ENCODE results near the gene NPHP4. TPM values are rescaled to one million over a fixed set of nuclear protein-coding genes. Genes with fewer than 3 reads are reported as not detected.

Gene NPHP4
- total RNA-seq, 1 experiment from 2014 or later: 20.0 TPM

GRCh38 chr1:6007318-6008083, 15.3 kb upstream of the NPHP4 start:
- Histone ChIP-seq H3K9me3 (ENCODE audit: control insufficient read depth in 1 of 2, insufficient read depth in 1 of 2, low read depth in 1 of 2, low read length in 2 of 2) (no peaks in the 10 kb centered on the region), H3K36me3 (ENCODE audit: control insufficient read depth in 1 of 2, insufficient read depth in 2 of 2, low read length in 2 of 2) (no peaks in the 10 kb centered on the region), H3K27me3 (ENCODE audit: insufficient read depth, low read length) (no peaks in the 10 kb centered on the region), H3K9me2 (ENCODE audit: insufficient read depth) (no peaks in the 10 kb centered on the region), H3K4me1 (ENCODE audit: control insufficient read depth in 1 of 2, insufficient read depth in 2 of 2, low read length in 2 of 2) (peaks cover 0 to under 1% of the 10 kb centered on the region in 2 experiments; a peak in 2 of 4 replicates), H3K9ac (ENCODE audit: low read length) (no peak overlapping the region), H3K27ac (ENCODE audit: low read depth, low read length) (no peak overlapping the region), H3K4me3 (replicated peaks in 1 of 2; ENCODE audit: low read depth in 1 of 2, low read length in 2 of 2) (no peak overlapping the region), H3K79me2 (ENCODE audit: insufficient read depth, low read length) (no peaks in the 10 kb centered on the region), H2AFZ (ENCODE audit: low read depth, low read length, poor library complexity, severe bottlenecking) (no peak overlapping the region), H4K20me1 (ENCODE audit: insufficient read depth) (no peaks in the 10 kb centered on the region), H3K4me2 (ENCODE audit: low read length) (no peak overlapping the region)
- DNase-seq (ENCODE audit: low read depth, low spot score) (no peak), ATAC-seq (no peak)
- TF ChIP-seq YY1 (IDR thresholded peaks at IDR 0.05; ENCODE audit: extremely low read depth, insufficient replicate concordance, low read depth, low read length) (no peak), FOSL1 (IDR thresholded peaks at IDR 0.05; ENCODE audit: low read depth) (no peak), ELF1 (IDR thresholded peaks at IDR 0.05; ENCODE audit: borderline replicate concordance, low read depth) (no peak), TCF7L2 (IDR thresholded peaks at IDR 0.05; ENCODE audit: borderline replicate concordance, extremely low read depth, insufficient read depth, insufficient read length) (no peak), REST (IDR thresholded peaks at IDR 0.05; ENCODE audit: low read depth) (no peak), RAD21 (IDR thresholded peaks at IDR 0.05; ENCODE audit: low read depth) (no peak), EZH2 (IDR thresholded peaks at IDR 0.05) (no peak), ZBTB33 (IDR thresholded peaks at IDR 0.05; ENCODE audit: extremely low read depth, insufficient replicate concordance, low read length) (no peak), SRF (IDR thresholded peaks at IDR 0.05; ENCODE audit: low read depth) (no peak), POLR2AphosphoS5 (IDR thresholded peaks at IDR 0.05; ENCODE audit: low read depth, low read length) (no peak), ZFX (IDR thresholded peaks at IDR 0.05) (no peak), POLR2A (IDR thresholded peaks at IDR 0.05; ENCODE audit: borderline replicate concordance, extremely low read depth, insufficient read depth, insufficient read length) (no peak), CBX3 (IDR thresholded peaks at IDR 0.05; ENCODE audit: low read depth) (no peak), CTCF (IDR thresholded peaks at IDR 0.05 in 2 of 3, conservative IDR thresholded peaks at IDR 0.05 in 1 of 3; ENCODE audit: borderline replicate concordance in 1 of 3, insufficient read depth in 1 of 3, low read depth in 2 of 3, low read length in 2 of 3) (no peak), JUND (IDR thresholded peaks at IDR 0.05) (no peak), EGR1 (IDR thresholded peaks at IDR 0.05; ENCODE audit: low read depth) (no peak)
- ChIA-PET POLR2A (no interaction called here), RAD21 (ENCODE audit: low non-redundant PET in 1 of 2, low total read pairs in 2 of 2, uncharacterized antibody in 2 of 2, unreplicated experiment in 2 of 2) (no interaction called here), CTCF (no interaction called here)
- no TSS peak for BruUV-seq (replicated peaks)
- intact Hi-C loops (cut with micrococcal nuclease): no loop called here
